Measurements from ENCODE around the gene EIF4G3.
"Not testable (repeated sequence)": the region's sequence is repeated elsewhere in the genome, so short reads cannot be mapped to it uniquely, and the experiment has no call there.

Gene EIF4G3

GRCh38 chr1:21160263-21160796, 16.4 kb downstream of the EIF4G3 start:
- in situ Hi-C loops (cut with MboI; ENCODE audit: low pct_unique_long_range_greater_than_20kb, low sequenced_read_pairs), result no loop called here
- DNase-seq, result no peak

GRCh38 chr1:21157868-21158267, 18.8 kb downstream of the EIF4G3 start:
- in situ Hi-C loops (cut with MboI; ENCODE audit: low pct_unique_long_range_greater_than_20kb, low sequenced_read_pairs), result no loop called here
- no peak for DNase-seq

- DNase-seq, result no peak
Observed at GRCh38 chr1:21157054-21157453, 19.6 kb downstream of the EIF4G3 start.

GRCh38 chr1:21156019-21156418, 20.7 kb downstream of the EIF4G3 start:
- no peak for DNase-seq
- in situ Hi-C loops (cut with MboI; ENCODE audit: low pct_unique_long_range_greater_than_20kb, low sequenced_read_pairs), result no loop called here

More at GRCh38 chr1:21157054-21157453, 19.6 kb downstream of the EIF4G3 start:
- in situ Hi-C loops (cut with MboI; ENCODE audit: low pct_unique_long_range_greater_than_20kb, low sequenced_read_pairs), result no loop called here

- in situ Hi-C loops (cut with MboI; ENCODE audit: low pct_unique_long_range_greater_than_20kb, low sequenced_read_pairs), result no loop called here
Observed at GRCh38 chr1:21154717-21155116, 22.0 kb downstream of the EIF4G3 start.

GRCh38 chr1:21153388-21153787, 23.3 kb downstream of the EIF4G3 start:
- DNase-seq, result no peak
- in situ Hi-C loops (cut with MboI; ENCODE audit: low pct_unique_long_range_greater_than_20kb, low sequenced_read_pairs), result no loop called here

More at GRCh38 chr1:21154717-21155116, 22.0 kb downstream of the EIF4G3 start:
- DNase-seq, result no peak

GRCh38 chr1:21152423-21153100, 24.1 kb downstream of the EIF4G3 start:
- no peak for DNase-seq
- in situ Hi-C loops (cut with MboI; ENCODE audit: low pct_unique_long_range_greater_than_20kb, low sequenced_read_pairs), result no loop called here

- in situ Hi-C loops (cut with MboI; ENCODE audit: low pct_unique_long_range_greater_than_20kb, low sequenced_read_pairs), result no loop called here
- no peak for DNase-seq
Observed at GRCh38 chr1:21149855-21150432, 26.8 kb downstream of the EIF4G3 start.

GRCh38 chr1:21149430-21149854, 27.3 kb downstream of the EIF4G3 start:
- peak; percentile 19 for DNase-seq
- in situ Hi-C loops (cut with MboI; ENCODE audit: low pct_unique_long_range_greater_than_20kb, low sequenced_read_pairs), result no loop called here

GRCh38 chr1:21143752-21144151, 32.9 kb downstream of the EIF4G3 start:
- DNase-seq, result no peak
- in situ Hi-C loops (cut with MboI; ENCODE audit: low pct_unique_long_range_greater_than_20kb, low sequenced_read_pairs), result no loop called here

GRCh38 chr1:21143138-21143537, 33.6 kb downstream of the EIF4G3 start:
- DNase-seq, result no peak
- in situ Hi-C loops (cut with MboI; ENCODE audit: low pct_unique_long_range_greater_than_20kb, low sequenced_read_pairs), result no loop called here

- in situ Hi-C loops (cut with MboI; ENCODE audit: low pct_unique_long_range_greater_than_20kb, low sequenced_read_pairs), result no loop called here
- no peak for DNase-seq
Observed at GRCh38 chr1:21141030-21141429, 35.7 kb downstream of the EIF4G3 start.

- no peak for DNase-seq
- in situ Hi-C loops (cut with MboI; ENCODE audit: low pct_unique_long_range_greater_than_20kb, low sequenced_read_pairs), result no loop called here
Observed at GRCh38 chr1:21139601-21140000, 37.1 kb downstream of the EIF4G3 start.

- in situ Hi-C loops (cut with MboI; ENCODE audit: low pct_unique_long_range_greater_than_20kb, low sequenced_read_pairs); DNase-seq: not testable (repeated sequence)
Observed at GRCh38 chr1:21136344-21136743, 40.4 kb downstream of the EIF4G3 start.

GRCh38 chr1:21131200-21131599, 45.5 kb downstream of the EIF4G3 start:
- in situ Hi-C loops (cut with MboI; ENCODE audit: low pct_unique_long_range_greater_than_20kb, low sequenced_read_pairs), result no loop called here
- no peak for DNase-seq

GRCh38 chr1:21129407-21129806, 47.3 kb downstream of the EIF4G3 start:
- no peak for DNase-seq
- in situ Hi-C loops (cut with MboI; ENCODE audit: low pct_unique_long_range_greater_than_20kb, low sequenced_read_pairs), result no loop called here

- no peak for DNase-seq
- in situ Hi-C loops (cut with MboI; ENCODE audit: low pct_unique_long_range_greater_than_20kb, low sequenced_read_pairs), result no loop called here
Observed at GRCh38 chr1:21126324-21126723, 50.4 kb downstream of the EIF4G3 start.

- in situ Hi-C loops (cut with MboI; ENCODE audit: low pct_unique_long_range_greater_than_20kb, low sequenced_read_pairs), result no loop called here
- DNase-seq, result no peak
Observed at GRCh38 chr1:21124846-21125245, 51.9 kb downstream of the EIF4G3 start.

- DNase-seq, result peak; percentile 49
- in situ Hi-C loops (cut with MboI; ENCODE audit: low pct_unique_long_range_greater_than_20kb, low sequenced_read_pairs), result no loop called here
Observed at GRCh38 chr1:21123287-21123948, 53.3 kb downstream of the EIF4G3 start.

GRCh38 chr1:21121764-21122471, 54.8 kb downstream of the EIF4G3 start:
- in situ Hi-C loops (cut with MboI; ENCODE audit: low pct_unique_long_range_greater_than_20kb, low sequenced_read_pairs), result no loop called here
- no peak for DNase-seq

Measured in KBM-7 (cell line).